Osteoblast (primary cell): Measurements from ENCODE around the gene NLGN1. TPM values are rescaled to one million over a fixed set of nuclear protein-coding genes. Genes with fewer than 3 reads are reported as not detected.
A peak's percentile ranks its signal among the peaks of the same experiment; 100 is the strongest.

Source experiments
- DNase-seq: peaks from one replicate; pipeline ENCODE4 v3.0.0; 2011; ENCODE audit warnings: low spot score, mixed read lengths; ENCODE audit not compliant: insufficient read length; ENCODE audit errors: missing footprints
- H2AFZ ChIP-seq: 2 replicates; pipeline ENCODE4 v1.6.0; 2011; ENCODE audit warnings: mild to moderate bottlenecking, low read length
- H3K27ac ChIP-seq: 2 replicates; pipeline ENCODE4 v1.5.1; 2011; ENCODE audit warnings: mild to moderate bottlenecking, low read depth, low read length, moderate library complexity
- H3K27me3 ChIP-seq: 2 replicates; pipeline ENCODE4 v1.6.0; 2012; ENCODE audit warnings: mild to moderate bottlenecking, control low read depth, inconsistent platforms, low read length, moderate library complexity; ENCODE audit not compliant: insufficient read depth
- H3K36me3 ChIP-seq: 2 replicates; pipeline ENCODE4 v1.5.1; 2011; ENCODE audit warnings: mild to moderate bottlenecking, low read length, control low read depth, moderate library complexity; ENCODE audit not compliant: insufficient read depth
- H3K4me1 ChIP-seq: 2 replicates; pipeline ENCODE4 v1.5.1; 2011; ENCODE audit warnings: mild to moderate bottlenecking, low read length, control low read depth, moderate library complexity; ENCODE audit not compliant: insufficient read depth
- H3K4me2 ChIP-seq: 2 replicates; pipeline ENCODE4 v1.6.0; 2011; ENCODE audit warnings: mild to moderate bottlenecking, low read length; ENCODE audit not compliant: insufficient read depth
- H3K4me3 ChIP-seq: fragments of 200-600 bp; sonication (generic); 3 replicates; pipeline ENCODE4 v1.5.1; 2012; ENCODE audit warnings: mild to moderate bottlenecking, low read length, inconsistent platforms; ENCODE audit not compliant: insufficient read depth
- H3K79me2 ChIP-seq: 2 replicates; pipeline ENCODE4 v1.6.0; 2012; ENCODE audit warnings: mild to moderate bottlenecking, low read length, control low read depth, inconsistent platforms; ENCODE audit not compliant: insufficient read depth
- H3K9me3 ChIP-seq: 2 replicates; pipeline ENCODE4 v1.5.1; 2011; ENCODE audit warnings: low read depth, low read length, control low read depth
- H4K20me1 ChIP-seq: 2 replicates; pipeline ENCODE4 v1.6.0; 2012; ENCODE audit warnings: mild to moderate bottlenecking, low read length, control low read depth; ENCODE audit not compliant: insufficient read depth
- CTCF ChIP-seq: IDR thresholded peaks from 2 replicates; pipeline ENCODE4 v1.5.1; 2011; ENCODE audit warnings: mild to moderate bottlenecking, low read depth, low read length, moderate library complexity; ENCODE audit errors: extremely low read depth
- total RNA-seq: library from RNA; depleted of rRNA; stranded (reverse); fragments of >200 nt; gene quantifications from 2 replicates; pipeline ENCODE4 v1.2.3, GENCODE V29; 2012

The NLGN1 gene
- total RNA-seq, 1 donor: 9.0 TPM

GRCh38 chr3:174219738-174220137, 822.2 kb downstream of the NLGN1 start:
- Histone ChIP-seq H3K36me3 (no peaks in the 10 kb centered on the region), H3K9me3 (no peaks in the 10 kb centered on the region), H4K20me1 (no peaks in the 10 kb centered on the region)

DNA sequence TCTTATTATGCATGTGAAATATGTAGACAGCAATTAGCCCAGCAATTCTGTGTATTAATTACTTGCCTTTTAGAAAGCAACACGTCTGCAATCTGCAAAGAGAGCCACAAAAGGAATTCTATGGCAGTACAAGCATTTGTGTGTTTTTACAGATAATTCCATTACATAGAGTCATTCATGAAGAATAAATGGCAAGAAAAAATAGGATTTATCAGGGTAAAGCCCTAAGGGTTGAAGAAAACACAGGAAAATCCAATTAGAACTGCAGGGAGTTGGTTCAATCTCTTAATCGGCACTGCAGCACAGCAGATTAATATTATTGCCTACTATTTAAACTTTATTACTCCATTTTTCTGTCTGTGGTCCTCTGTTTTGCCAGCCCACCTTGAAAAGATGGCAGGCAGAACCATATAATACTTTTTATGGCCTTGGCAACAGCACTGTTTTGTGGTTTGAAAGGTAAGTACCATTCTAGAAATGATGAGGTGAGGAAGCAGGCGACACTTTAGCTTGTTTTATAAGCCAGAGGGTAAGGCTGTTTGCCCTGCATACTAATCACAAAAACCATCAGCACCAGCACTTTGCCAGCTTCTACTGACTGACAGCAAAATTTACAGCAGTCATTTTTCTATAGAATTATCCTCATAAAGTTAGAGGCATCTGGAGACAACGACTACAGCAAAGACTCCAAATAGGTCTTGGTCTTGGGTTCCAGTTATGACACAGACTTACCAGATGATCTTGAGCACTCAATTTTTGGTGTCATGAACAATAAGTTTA, 823.4 kb downstream of the NLGN1 start:
- no peak overlapping the region for H3K4me2 ChIP-seq
- H3K4me3 ChIP-seq: no peak overlapping the region
- no peak for DNase-seq
- H3K27ac ChIP-seq: no peak overlapping the region
- no peaks in the 10 kb centered on the region for H4K20me1 ChIP-seq
- H2AFZ ChIP-seq: no peak overlapping the region
- H3K27me3 ChIP-seq: no peaks in the 10 kb centered on the region
- H3K9me3 ChIP-seq: no peaks in the 10 kb centered on the region
- peaks cover 8% of the 10 kb centered on the region for H3K4me1 ChIP-seq
- no peaks in the 10 kb centered on the region for H3K79me2 ChIP-seq
- TF ChIP-seq CTCF: no peak
- no peaks in the 10 kb centered on the region for H3K36me3 ChIP-seq

More at GRCh38 chr3:174219738-174220137, 822.2 kb downstream of the NLGN1 start:
- no peak for DNase-seq
- Histone ChIP-seq H2AFZ (peak overlapping the region; percentile 58), H3K4me2 (no peak overlapping the region), H3K27me3 (no peaks in the 10 kb centered on the region), H3K4me1 (peaks cover 13% of the 10 kb centered on the region), H3K79me2 (no peaks in the 10 kb centered on the region), H3K27ac (no peak overlapping the region), H3K4me3 (no peak overlapping the region)
- peak; percentile 33 for TF ChIP-seq CTCF

GRCh38 chr3:174223042-174223441, 825.5 kb downstream of the NLGN1 start:
- Histone ChIP-seq H3K9me3 (no peaks in the 10 kb centered on the region), H3K4me2 (no peak overlapping the region), H3K36me3 (no peaks in the 10 kb centered on the region), H3K79me2 (no peaks in the 10 kb centered on the region), H2AFZ (no peak overlapping the region), H3K27ac (no peak overlapping the region), H3K4me3 (no peak overlapping the region), H4K20me1 (no peaks in the 10 kb centered on the region), H3K4me1 (peaks cover 7% of the 10 kb centered on the region), H3K27me3 (no peaks in the 10 kb centered on the region)
- no peak for DNase-seq
- no peak for TF ChIP-seq CTCF

DNA sequence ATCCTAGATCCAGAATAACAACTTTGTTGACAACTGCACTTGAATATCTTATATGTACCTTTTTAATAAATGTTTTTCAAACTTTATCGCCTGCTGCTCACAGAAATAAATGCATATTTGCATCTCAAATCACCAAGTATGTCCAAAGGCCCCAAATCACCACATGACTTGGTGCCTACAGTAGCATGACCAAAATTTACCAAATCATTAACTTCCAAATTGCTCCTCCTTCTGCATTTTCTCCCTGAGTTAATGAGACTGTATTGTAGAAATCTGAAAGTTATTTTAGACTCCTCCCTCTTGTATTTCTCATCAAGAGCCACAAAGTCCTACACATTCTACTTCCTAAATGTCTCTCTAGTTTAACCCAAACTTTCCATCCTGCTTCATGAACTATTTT, 826.1 kb downstream of the NLGN1 start:
- H3K36me3 ChIP-seq: no peaks in the 10 kb centered on the region
- no peaks in the 10 kb centered on the region for H4K20me1 ChIP-seq
- no peak overlapping the region for H3K27ac ChIP-seq
- no peak for DNase-seq
- peak overlapping the region; percentile 17 for H2AFZ ChIP-seq
- H3K4me2 ChIP-seq: no peak overlapping the region
- H3K4me1 ChIP-seq: peaks cover 4% of the 10 kb centered on the region
- H3K27me3 ChIP-seq: no peaks in the 10 kb centered on the region
- TF ChIP-seq CTCF: no peak
- H3K9me3 ChIP-seq: no peaks in the 10 kb centered on the region
- no peak overlapping the region for H3K4me3 ChIP-seq
- no peaks in the 10 kb centered on the region for H3K79me2 ChIP-seq
